Hematopoietic multipotent progenitor cell treated with erythropoietin and hydrocortisone succinate and interleukin-3 and kit ligand, for 8 days (in vitro differentiated cells): ENCODE data around the gene HOXB9.

Experiments
- DNase-seq: peaks from one replicate; pipeline ENCODE4 v3.0.0-alpha.2; 2015

The HOXB9 gene

GRCh38 chr17:48595278-48595999, 30.7 kb downstream of the HOXB9 start:
- DNase-seq, result no peak

DNA sequence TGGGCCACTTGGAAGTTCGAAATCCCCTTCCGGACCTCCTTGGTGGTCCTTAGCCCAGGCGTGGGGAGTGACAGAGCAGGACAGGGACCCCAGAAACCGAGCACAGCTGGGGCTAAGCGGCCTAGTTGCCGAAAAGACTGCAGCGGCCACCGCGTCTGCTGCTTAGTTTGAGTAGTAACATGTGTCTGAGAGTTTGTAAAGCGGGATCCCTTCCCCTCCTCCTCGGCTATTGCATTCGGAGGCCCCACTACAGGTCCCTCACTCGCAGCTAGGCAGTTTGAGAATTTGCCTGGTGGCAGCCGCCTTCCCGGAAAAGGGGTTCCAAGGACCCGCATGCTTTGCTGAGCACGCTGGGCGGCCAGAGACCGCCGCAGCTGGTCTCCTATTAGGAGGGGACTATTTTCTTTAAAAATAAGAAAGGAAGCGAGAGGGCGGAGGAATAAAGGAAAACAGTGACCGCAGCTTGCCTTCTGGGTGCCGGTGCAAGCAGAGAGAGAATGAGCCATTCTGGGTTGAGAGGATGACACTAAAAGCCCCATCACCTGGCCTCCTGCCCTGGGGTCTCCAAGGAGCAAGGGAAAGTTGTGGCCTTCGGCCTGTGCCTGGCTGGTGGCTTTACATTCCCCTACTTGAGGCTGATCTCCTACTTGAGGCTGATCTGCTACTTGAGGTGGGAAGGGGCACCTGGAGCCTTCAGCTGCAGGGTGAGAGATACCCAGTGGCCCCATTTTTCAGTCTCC, 31.4 kb downstream of the HOXB9 start:
- no peak for DNase-seq

DNA sequence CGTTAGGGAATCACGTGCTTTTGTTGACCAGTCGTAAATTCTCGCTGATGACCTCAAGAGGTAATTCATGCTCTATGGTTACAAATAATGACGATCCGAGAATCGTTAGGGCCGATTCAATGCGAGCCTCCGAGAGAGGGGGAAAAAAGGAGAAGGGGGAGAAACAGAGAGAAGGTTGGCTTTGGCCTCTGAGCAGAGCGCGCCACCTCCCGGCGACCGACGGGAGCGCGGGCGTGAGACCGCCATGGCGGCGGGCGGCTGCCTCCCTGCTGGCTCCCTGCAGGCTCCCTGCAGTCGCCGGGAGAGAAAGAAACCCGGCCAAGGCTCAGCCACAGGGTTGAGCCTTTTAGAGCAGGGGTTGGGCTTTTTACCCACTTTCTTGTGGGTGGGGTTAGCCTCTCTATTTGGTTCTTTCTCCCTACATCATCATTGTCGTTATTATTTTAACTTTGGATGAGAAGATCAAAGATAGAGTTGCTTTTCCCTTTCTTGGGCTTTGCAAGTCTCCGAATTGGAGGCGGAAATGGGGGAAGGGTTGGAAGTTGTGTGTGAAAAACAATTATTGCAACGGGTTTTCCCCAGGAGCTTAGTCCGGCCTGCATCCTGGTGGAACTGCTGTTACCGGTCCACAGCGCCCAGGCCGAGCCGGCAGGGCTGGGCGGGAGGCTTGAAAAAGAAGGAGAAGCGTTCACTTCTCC, 32.2 kb downstream of the HOXB9 start:
- peak; percentile 75 for DNase-seq

DNA sequence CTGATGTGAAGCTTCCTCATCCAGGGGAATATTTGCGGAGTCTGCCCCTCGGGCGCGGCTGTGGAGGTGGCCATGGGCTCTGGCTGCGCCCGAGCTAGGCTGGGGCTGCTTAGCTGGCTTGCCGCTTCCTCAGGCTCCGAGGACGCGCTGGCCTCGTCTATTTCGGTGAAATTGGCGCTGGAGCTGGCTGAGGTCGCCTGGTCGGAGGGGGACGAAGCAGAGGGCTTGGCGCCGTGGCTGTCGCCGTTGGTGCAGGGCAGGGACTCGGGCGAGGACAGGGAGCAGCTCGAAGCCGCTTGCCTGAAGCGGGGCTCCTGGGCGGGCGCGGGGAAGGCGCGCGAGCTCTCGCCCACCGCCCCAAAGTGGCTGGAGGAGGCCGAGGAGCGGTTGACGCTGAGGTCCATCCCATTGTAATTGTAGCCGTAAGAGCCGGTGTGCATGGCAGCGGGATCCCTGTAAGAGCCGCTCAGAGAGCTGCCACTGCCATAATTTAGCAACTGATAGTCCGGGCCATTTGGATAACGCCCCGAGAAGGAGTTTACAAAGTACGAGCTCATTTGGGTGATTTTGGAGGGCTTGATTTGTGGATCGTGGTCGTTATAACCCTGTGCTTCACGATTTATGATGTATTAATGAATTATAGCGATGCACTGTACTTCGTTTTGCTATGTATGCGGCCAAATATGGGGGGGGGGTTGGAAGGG, 32.9 kb downstream of the HOXB9 start, which contains the start of gene HOXB5:
TSS of gene HOXB5 (minus strand) at position 654 of the 704 bp plus-strand sequence. CDS start at position 557, 97 bp downstream.
- peak; percentile 50 for DNase-seq

GRCh38 chr17:48592577-48592976, 33.6 kb downstream of the HOXB9 start:
- peak; percentile 47 for DNase-seq

GRCh38 chr17:48592057-48592514, 34.1 kb downstream of the HOXB9 start:
- no peak for DNase-seq

GRCh38 chr17:48591255-48592056, 34.7 kb downstream of the HOXB9 start:
- no peak for DNase-seq

GRCh38 chr17:48590607-48591161, 35.5 kb downstream of the HOXB9 start:
- DNase-seq, result no peak

DNA sequence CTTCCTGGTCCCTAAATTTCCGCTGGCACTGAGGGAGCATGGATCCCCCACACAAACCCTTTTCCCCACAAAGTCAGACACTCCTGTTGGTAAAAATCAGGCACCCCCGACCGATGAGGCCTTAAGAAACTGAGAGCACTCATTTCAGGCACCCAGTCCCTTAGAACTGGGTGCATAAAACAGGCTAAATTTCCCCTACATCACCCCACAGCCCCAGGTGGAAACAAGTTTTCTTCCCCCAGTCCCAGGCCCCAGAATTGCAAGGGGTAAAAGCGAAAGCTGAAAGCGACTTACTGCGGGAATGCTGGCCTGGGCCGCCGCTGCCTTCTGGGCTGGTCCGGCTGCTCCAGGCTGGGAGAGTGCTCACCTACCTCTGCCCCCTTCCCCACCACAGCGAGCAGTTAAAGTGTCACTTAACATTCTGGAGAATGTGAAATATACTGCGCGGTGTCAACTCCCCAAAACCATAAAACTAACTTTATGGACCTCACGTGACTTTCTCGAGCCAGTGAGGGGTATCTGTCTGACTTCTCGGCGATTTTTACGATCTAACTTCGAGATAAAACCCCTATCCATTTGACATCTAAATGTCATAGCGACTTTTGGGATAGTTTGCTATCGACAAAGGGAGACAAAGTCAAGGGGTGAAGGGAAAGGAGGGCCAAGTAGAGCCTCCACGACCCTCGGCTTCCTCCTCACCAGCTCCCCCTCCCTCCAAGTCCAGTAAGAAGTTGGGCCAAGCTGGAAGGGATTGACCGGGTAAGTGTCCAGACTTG, 36.1 kb downstream of the HOXB9 start, which contains the start of gene HOXB3:
TSS of gene HOXB3 (minus strand) at position 411 of the 776 bp plus-strand sequence. CDS start 37,767 bp downstream, outside the sequence.
- DNase-seq, result no peak

DNA sequence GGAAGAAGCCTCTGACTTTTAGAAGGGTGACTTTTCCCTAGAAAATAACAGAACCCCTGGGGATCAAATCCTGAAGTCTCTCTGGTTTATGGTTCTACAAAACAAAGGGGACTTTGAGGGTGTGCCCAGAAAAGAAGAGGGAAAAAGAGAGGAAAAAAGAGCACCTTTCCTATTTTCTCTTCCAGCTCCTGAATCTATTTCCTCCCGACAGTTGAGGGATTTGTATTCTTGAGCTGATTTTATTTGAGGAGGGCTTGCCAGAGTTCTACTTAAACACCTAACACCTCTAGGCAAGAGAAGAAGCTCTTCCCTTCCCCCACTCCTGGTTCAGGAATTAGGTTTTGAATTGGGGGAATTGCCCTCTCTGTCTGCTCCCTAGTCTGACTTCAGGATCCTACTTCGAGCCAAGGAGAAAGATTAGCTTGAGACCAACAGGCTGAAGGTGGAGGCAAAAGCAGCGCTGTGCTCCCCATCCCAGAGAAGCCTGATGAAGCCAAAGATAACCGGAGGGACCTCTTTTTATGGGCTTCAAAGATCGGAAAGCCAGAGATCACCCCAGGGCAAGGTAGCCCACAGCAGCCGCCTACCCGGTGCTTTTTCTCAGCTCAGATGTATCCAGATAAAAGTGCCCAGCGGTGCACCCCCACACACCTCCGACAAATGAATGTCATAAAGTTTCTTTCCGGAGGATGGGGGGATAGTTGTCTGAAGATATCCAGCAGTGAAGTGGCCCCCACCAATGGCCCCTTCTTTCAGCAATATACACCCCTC, 36.9 kb downstream of the HOXB9 start:
- DNase-seq, result no peak

DNA sequence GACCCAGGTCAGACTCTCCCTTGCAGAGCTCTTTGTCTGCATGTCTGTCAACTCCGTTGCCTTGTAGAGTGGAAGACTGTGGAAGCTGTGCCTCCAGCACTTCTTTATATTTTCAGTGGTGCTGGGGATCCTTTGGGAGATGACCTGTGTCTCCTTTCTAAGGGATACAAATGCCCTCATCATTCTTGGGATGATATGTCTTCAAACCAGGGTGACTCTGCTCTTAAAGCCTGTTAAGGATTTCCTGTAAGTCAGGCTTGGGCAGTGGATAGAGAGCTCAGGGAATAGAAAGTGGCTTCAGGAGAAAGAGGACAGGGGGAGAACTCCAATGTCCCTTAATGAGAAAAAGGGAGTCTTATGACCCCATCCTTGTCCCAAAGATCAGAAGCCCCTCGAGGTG, 37.6 kb downstream of the HOXB9 start:
- DNase-seq, result no peak

GRCh38 chr17:48588074-48588415, 38.1 kb downstream of the HOXB9 start:
- DNase-seq, result no peak

DNA sequence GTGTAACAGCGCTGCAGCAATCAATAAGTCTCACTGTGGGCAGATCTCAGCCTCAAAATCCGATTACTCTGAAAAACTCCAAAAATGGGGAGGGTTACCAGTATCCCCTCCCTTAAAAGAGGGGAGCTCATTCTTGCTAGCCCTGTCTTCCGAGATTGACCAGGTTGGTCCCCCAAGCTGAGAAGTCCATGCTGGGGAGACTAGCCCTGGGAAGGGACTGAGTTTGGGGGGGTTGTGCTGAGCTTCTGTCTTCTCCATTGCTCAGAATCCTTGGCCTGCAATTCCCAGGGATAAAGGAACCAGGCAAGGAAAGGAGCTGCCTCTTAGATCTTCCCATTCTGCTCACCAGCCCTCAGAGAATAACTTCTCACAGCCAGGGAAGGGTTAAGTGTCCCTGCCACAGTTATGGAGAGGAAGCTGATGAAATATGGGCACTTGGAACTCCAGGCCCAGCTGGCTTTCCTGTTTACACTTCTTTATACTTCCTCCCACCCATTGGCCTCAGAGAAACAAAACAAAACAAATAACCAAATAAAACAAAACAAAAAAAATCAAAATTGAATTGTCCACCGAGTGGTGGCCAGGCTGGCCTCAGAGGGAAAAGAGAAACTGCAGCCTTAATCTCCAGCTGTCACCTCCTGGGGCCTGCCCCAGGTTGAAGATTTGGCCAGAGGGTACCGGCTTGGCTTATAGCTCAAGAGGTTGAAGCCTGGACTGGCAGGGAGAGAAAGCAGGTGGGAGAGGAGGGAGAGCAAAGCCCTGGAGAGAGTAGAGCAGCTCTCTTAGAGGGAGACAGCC, 38.7 kb downstream of the HOXB9 start:
- no peak for DNase-seq

DNA sequence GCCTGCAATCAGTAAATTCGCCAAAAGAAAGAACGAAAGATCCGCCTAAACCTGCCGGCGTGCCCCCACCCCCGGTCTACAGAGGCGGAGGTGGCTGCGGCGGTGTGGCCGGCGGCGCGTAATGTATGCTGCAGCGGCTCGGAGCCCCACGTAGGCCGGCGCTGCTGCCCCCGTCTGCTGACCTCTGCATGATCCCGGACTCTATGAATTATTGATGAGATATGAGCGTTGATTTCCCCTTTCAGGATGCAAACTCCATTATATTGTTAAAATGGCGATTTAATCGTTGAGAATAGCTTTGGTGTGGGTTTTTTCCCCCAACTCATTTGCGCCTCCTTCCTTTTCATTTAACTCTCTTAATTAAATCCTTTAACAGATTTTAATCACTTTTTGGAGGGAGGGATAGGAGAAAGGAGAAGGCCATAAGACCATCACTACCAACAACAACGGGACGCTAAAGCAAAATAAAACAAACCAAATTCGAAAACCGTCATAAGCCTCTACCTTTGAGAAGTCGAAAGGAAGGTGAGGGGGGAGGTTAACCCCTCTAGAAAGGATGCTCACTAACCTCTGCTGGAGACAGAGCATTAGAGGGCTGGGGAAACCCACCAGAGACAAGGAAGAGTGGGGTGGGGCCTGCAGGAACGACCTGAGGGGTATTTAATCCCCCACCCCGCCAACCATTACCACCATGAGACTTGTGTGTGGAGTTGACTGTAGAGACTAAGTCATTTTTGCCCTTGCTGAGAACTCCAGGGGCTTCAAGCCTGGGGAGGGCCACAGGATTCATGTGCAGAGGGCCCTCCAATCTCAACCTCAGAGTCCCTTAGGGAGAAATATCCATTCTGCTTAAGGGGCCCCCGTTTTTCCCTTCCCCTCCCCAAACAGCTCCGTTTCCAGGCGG, 39.6 kb downstream of the HOXB9 start:
- DNase-seq, result no peak

GRCh38 chr17:48584223-48584741, 41.9 kb downstream of the HOXB9 start:
- no peak for DNase-seq

GRCh38 chr17:48583708-48584222, 42.4 kb downstream of the HOXB9 start:
- DNase-seq, result no peak

DNA sequence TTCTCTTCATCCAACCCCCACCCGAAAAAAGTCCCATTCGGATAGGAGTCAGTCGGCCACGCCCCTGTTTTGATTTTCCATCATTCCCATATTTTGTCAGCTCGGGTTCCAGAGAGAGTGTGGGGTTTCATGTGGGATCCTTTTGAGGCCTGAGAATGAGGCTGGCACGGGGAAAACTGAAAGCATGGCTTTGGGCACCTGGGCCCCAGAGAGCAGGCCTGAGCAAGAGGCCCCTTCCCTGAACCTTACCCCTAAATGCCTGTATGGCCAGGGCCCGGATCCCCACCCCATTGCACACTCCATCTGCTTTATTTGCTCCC, 43.4 kb downstream of the HOXB9 start:
- DNase-seq, result no peak
